Breast epithelium (tissue), 3 donors: ENCODE data around the gene SOX8.

Source experiments
- CTCF ChIP-seq, 3 donors: fragments of 450-650 bp; IDR thresholded peaks; one replicate each; pipeline ENCODE4 v1.5.1; 2016 to 2017; ENCODE audit warnings: antibody characterized with exemption in 3 of 3, mild to moderate bottlenecking in 3 of 3, moderate library complexity in 3 of 3
- POLR2A ChIP-seq: fragments of 450-650 bp; IDR thresholded peaks from one replicate; pipeline ENCODE4 v1.6.1; 2016; ENCODE audit warnings: antibody characterized with exemption, mild to moderate bottlenecking, moderate library complexity
- POLR2AphosphoS5 ChIP-seq, 3 donors: sonication (generic); formaldehyde crosslinking; IDR thresholded peaks; one replicate each; pipeline ENCODE4 v1.6.1; 2017; ENCODE audit warnings: antibody characterized with exemption in 3 of 3

DNA sequence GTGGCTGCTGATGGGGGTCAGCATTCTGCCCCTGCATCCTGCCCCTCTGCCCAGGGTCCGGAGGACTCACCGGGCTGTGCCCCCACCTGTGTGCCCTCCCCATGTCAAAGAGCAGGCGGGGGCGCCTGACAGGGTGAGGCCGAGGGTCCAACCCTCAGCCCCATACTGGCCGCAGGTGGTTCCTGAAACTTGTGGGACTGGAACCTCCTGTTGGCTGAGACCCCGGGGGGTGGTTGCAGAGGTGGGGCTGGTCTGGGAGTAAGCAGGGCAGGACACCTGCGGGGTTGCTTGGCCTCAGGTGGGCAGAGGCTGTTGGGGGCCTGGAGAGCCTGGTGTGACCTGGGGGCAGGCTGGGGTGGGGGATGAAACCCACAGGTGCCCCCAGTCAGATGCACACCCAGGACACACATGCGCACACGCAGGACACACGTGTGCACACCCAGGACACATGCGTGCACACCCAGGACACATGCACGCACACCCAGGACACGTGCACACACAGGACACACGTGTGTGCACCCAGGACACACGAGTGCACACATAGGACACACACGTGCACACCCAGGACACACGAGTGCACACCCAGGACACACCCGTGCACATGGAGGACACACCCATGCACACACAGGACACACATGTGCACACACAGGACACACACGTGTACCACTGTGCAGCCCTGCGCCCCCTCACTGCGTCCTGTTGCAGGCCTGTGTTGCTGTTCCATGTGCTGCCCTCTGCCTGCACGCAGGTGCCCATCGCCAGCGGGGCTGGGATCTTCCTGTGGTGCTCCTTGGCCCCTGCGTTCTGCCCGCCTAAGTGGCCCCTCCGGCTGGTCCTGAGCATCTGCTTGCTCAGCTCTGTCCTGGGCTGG lies 31.4 kb downstream of the SOX8 start:
- TF ChIP-seq POLR2A (no peak), CTCF (IDR thresholded peaks at IDR 0.05) (no peak), POLR2AphosphoS5 (IDR thresholded peaks at IDR 0.05) (no peak)
